GM19240 (cell line): ENCODE measurements around the gene GULP1.
"Not testable (repeated sequence)": the region's sequence is repeated elsewhere in the genome, so short reads cannot be mapped to it uniquely, and the experiment has no call there.

Source experiments
- DNase-seq: peaks from one replicate; pipeline ENCODE4 v3.0.0; 2011; ENCODE audit warnings: low spot score; ENCODE audit not compliant: insufficient read length

GULP1 gene, protein sequence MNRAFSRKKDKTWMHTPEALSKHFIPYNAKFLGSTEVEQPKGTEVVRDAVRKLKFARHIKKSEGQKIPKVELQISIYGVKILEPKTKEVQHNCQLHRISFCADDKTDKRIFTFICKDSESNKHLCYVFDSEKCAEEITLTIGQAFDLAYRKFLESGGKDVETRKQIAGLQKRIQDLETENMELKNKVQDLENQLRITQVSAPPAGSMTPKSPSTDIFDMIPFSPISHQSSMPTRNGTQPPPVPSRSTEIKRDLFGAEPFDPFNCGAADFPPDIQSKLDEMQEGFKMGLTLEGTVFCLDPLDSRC

DNA sequence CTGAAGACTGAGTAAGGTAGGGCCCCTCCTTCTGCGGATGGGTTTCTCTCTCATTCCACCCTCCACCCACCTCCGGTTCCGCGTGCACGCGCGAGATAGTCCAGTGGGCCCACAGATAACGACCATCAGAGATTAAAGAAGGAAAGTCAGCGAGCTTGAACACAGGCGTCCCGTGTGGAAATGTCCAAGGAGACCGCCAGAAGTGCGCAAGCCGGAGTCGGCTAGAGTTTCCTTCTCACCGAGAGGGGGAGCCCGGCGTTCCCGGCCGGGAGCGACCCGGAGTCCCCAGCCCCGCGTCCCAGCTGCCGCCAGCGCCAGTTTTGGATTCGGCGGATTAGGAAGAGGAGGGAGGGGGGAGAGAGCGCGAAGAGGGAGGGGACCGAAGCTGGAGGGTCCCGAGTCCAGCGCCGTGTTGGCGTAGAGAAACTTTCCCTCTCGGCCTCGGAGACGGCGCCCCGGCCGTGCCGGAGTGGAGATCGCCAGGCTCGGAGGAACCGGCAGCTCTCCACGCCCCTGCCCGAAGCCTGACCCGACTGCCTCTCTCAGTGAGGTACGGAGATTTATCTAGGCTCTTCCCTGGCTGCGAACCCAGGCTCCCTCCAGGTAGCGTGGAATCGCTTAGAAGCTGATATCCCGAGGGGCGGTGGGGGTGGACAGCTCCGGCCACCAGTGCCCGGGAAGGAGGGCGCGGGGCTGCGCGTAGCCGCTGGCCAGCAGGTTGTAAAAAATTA lies at the start of gene GULP1:
Gene GULP1, plus strand, starts transcription at position 258 of the 731 bp plus-strand sequence. CDS start 185,829 bp downstream, outside the sequence.
- DNase-seq = no peak

DNA sequence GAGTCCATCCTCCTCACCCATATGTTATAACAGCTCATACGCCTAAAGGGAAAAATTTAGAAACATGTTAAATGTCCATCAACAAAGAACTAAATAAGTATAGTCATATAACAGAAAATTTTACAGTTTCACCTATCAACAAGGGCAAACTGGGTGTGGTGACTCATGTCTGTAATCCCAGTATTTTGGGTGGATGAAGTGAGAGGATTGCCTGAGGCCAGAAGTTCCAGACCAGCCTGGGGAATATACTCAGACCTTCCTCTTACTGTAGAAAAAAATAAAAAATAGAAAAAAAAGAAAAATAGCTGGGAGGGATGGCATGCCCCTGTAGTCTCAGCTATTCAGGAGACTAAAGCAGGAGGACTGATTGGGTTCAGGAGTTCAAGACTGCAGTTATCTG lies 48.3 kb upstream of the GULP1 start:
- no peak for DNase-seq

DNA sequence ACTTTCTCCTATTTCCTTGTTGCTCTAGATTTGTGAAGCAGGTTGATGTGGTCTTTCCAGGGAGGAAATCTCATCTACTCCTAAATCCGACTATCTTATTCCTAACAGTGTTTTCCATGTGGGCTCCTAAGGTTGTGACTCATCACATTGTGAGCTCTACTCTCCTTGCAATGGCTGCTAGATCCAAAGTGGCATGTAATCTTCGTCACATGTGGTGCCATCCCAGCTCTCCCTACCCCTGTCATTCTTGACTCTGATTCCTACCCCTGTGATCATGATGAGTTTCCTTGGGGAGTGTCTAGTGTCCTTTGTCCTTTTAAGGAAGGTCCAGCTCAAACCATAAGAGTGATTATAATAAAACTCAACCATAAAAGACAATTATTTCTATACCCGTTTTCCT lies 47.3 kb upstream of the GULP1 start:
- DNase-seq = no peak

DNA sequence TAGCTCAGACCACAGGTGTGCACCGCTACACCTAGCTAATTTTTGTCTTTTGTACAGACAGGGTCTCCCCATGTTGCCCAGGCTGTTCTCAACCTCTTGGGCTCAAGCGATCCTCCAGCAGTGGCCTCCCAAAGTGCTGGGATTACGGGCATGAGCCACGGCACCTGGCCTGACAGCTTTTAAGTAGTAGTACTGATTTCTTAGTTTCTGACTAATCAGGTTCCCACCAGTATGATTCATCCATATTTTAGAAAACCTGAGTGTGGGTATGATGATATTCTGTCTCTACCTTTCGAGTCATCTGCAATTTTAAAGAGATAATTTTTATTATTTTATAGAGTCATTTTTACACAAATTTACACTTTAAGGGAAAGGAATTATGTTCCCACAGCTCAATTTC lies 46.4 kb upstream of the GULP1 start:
- DNase-seq = no peak

DNA sequence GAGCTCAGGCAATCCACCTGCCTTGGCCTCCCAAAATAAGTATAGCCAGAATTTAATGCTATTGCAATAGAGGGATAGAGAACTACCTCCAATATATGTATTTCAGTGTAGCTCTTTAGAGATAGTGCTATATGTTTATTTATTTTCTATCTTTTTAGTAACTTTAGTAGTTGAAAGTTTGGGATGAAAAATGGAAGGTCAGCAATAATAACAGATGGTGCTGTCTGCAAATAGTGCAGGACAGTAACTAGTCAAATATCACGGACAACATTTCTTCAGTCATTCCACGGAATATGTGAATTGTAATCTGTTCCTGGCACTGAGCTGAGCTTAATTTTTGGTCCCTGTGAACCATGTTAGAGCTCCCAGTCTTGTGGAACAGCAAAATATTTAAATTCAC lies 43.2 kb upstream of the GULP1 start:
- DNase-seq = no peak

DNA sequence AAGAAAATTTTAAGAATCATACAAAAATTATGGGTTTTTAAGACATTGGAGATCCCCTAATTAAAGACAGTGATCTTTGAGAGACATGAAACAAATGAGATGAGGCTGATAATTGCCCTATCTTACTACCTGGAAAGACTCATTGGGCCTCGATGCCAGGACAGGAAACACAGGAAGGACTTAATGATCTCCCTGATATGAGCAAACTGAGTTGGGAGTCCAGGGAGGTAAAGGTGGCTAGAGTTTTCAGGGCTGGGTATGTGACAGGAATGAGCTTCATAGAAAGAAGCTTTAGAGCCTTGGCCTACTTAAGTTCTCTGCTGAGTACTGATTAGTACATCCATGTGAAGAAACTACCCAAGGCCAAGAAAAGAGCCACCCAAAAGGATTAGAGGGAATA lies 40.6 kb upstream of the GULP1 start:
- no peak for DNase-seq

DNA sequence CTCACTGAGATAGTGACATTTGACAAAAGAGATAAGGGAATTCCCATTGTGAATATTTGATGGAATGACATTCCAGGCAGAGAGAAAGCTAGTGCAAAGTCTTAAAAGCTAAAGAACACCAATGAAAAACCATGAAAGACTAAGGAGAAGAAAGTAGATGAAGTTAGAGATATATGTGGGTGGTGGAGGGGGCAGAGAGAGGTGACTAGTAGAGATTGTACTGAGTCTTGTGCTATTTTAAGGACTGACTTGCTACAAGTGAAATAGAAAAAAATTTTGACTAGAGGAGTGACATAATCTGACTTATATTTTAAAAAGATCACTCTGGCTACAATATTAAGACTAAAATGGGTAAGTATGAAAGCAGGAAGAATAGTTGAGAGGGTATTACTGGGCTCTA lies 35.3 kb upstream of the GULP1 start:
- DNase-seq = no peak

DNA sequence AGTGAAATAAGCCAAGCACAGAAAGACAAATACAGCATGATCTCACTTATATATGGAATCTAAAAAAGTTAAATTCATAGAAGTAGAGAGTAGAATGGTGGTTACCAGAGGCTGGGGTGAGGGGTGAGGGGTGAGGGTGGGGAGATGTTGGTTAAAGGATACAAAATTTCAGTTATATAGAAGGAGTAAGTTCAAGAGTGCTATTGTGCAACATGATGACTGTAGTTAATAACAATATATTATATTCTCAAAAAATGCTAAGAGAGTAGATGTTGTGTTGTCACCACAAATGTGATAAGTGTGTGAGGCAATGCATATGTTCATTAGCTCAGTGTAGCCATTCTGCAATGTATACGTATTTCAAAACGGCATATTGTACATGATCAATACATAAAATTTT lies 26.4 kb upstream of the GULP1 start:
- DNase-seq = no peak

DNA sequence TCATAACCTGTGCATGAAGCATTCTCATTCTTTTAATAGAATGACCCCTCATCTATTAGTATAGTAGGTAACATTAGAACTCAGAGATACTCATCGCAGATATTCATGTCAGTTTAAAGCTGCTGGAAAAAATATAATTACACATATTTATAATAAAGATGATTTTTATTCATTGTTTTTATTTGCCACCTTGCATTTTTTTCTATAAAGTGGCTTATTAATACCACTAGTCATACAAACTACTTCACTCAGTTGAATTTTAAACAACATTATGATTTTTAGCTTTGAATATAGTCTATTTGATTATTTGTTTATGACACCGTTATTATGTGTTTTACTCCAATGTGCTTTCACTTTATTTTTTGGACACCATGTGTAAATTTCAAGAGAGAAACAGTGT lies 23.9 kb upstream of the GULP1 start:
- no peak for DNase-seq

DNA sequence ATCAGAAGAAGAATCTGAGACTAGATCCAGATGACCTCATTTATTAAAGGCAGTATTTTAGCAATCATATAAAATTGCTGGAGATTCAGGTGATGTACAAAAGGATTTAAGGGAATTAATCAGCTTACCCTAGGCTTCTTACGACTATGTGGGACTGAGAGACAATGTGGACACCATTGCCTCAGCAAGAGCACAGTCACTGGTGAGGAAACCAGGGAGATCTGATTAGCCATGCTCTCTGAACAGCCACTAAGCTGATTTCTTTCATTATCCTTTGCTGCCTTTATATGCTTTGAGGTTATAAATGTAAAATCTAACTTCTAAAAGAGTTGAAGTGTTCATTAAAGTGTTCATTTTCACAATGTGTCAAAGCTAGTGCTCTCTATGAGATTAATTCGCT lies 22.7 kb upstream of the GULP1 start:
- no peak for DNase-seq

DNA sequence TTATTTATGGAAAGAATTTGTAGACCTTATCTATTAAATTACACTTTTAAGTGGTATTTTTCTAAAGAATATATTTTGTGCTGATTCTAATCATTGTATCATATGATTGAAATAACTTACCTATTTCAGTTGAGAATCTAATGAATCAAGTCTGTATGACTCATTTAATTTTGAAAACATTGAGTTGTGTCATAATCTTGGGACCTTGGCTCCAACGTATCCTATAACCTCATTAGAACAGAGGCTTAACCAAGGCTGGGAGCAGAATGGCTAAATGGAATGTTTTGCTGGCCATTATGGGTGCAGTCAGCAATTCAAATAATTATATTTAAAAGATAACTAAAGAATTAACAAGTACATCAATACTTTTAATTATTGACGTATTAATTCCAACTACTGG lies 19.6 kb upstream of the GULP1 start:
- no peak for DNase-seq

DNA sequence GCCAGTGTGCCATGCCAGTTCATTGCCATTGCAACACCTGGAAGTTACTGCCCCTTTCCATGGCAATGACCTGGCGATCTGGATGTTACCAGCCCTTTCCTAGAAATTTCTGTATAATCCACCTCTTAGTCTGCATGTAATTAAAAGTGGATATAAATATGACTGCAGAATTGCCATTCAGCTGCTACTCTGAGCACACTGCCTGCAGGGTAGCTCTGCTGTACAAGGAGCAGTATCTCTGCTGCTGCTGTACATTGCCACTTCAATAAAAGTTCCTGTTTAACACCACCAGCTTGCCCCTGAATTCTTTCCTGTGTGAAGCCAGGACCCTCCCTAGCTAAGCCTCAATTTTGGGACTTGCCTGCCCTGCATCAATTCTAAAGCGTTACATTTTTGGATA lies 17.4 kb upstream of the GULP1 start:
- DNase-seq = no peak

DNA sequence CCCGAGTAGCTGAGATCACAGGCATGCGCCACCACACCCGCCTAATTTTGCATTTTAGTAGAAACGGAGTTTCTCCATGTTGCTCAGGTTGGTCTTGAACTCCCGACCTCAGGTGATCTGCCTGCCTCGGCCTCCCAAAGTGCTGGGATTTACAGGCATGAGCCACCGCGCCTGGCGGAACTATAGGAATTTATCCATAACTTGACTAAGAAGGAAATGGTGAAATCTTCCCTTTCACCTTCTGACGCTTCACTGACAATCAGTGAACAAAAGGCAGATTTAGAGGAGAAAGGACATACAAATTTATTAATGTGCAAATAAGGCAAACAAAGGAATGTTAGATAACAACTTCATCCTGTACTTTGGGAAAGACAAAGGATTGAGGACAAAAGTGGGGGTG lies 15.4 kb upstream of the GULP1 start:
- DNase-seq = no peak

DNA sequence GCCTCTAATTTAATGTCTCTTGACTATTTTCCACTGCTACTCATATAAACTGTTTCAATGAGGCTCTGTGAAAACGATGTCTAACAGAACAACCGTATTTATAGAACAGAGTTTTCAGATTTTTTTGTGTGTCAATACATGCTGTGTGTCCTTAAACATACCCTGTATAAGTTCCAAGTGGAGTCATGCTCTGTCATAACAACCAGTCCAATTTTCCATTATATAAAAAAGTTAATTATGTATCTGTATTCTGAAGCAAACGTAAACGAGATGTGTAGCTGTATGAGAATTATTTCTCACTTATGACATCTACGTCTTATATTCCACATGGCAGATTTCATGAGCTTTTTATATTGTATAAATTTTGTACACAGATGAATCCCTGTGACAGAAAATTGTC lies 13.9 kb upstream of the GULP1 start:
- no peak for DNase-seq

DNA sequence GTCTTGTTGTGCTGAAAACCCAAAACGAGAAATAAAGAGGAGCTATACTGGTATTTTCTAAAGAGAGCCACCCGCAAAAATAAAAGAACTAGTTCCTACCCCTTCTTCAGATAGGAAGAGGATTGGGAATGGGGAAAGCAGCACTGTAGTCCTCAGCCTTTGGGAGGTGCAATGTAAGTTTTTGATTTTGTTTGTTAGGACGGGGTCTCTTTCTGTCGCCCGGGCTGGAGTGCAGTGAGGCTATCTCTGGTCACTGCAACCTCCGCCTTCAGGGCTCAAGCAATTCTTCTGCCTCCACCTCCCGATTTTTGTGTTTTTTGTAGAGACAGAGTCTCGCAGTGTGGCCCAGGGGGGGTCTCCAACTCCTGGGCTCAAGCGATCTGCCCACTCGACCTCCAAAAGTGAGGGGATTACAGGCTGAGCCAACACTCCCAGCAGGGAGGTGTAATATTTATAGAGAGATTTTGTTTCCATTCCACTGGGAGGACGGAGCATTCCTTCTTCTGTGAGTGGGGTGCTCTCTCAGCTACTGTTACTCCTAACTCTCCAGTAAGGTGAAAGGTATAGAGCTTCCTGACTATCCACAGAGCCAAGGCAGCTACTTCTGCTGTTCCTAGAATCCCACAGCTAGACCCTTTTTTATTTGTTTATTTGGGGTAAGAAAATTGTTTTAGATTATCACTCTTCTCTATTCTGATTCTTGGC lies 13.1 kb upstream of the GULP1 start:
- DNase-seq = no peak

DNA sequence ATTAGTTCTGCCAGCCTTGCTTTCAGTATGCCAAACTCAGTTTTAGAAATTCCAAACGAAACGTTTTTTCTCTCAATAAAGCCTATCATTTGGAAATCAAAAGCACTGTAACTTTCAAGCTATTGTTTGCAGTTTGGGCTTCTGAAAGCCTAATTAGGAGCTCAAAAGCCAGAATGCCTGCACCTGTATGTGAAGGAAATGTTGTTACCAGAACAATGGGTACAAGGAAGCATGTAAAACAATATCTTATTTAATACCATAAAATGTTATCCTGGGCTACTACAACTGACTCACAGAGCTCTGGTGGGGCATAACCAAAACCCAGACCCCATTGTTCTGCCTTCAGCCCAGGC lies 12.6 kb upstream of the GULP1 start:
- DNase-seq = no peak

DNA sequence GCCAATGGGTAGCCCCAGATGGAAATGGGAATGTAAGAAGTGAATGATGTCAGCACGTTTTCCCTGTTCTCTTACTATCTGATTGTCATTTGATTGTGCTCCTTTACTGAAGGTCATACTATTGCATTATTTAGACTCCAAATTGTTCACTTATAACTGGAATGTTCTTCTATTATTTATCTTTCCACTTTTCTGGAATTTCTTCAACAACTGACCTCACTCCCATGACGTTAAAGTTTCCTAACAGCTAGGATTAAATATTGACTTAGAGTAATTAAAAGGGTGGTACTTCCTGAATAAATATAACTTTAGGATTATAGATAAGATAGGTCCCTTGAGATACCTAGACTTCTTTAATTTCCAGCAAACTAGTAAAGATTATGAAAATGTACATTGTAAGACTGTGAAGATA lies 10.9 kb upstream of the GULP1 start:
- no peak for DNase-seq

DNA sequence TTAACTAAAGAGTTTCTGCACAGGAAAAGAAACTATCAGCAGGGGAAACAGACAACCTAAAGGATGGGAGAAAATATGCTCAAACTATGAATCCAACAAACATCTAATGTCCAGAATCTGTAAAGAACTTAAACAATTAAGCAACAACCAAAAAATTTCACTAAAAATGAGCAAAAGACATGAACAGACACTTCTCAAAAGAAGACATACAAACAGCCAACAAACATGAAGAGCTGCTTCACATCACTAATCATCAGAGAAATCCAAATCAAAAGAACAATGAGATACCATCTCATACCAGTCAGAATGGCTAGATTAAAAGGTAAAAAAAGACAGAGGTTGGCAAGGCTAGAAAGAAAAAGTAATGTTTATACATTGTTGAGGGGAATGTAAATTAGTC lies 8.8 kb upstream of the GULP1 start:
- no peak for DNase-seq

DNA sequence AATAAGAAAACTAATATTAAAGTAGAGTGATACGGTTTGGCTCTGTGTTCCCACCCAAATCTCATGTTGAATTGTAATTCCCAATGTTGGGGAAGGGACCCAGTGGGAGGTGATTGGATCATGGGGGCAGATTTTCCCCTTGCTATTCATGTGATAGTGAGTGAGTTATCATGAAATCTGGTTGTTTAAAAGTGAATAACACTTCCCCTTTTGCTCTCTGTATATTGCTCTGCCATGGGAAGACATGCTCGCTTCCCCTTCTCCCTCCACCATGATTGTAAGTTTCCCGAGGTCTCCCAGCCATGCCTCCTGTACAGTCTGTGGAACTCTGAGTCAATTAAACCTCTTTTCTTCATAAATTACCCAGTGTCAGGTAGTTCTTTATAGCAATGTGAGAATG lies 7.4 kb upstream of the GULP1 start:
- DNase-seq = not testable (repeated sequence)

DNA sequence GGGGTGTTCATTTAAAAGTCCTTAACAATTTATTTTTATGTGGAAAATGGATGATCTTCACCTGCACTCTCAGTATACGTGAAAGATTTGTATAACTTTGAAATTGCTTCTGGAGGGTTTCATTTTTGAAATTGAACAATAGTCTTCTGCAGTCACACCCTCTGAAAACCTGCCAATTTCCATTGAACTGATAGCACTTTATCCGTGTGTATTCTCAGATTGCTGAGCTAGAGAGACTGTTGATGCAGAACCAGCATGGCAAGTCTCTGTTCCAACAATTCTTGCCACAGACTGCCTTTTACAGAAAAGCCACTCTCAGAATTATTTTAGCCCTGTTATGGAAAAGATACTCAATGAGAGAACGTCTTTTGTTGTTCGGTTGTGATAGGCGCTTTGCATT lies 6.6 kb upstream of the GULP1 start:
- DNase-seq = no peak

DNA sequence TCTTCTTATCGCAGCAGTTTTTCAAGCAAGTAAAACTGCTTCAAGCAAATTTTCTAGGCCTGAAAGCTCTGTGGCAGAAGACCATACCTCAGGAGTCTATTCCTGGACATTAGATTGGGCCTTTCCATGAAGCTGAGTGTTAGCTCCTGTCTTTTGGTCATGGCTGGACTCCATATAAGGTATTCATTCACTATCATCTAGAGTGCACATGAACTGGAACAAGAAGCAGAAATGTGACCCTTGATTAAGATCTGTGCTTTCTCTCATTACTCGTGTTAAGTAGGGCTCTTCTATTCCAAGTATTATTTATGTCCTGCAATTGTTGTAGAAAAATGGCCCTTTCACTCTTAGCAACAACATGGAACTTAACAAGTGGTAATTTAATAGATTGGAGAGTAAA lies 5.9 kb upstream of the GULP1 start:
- no peak for DNase-seq

DNA sequence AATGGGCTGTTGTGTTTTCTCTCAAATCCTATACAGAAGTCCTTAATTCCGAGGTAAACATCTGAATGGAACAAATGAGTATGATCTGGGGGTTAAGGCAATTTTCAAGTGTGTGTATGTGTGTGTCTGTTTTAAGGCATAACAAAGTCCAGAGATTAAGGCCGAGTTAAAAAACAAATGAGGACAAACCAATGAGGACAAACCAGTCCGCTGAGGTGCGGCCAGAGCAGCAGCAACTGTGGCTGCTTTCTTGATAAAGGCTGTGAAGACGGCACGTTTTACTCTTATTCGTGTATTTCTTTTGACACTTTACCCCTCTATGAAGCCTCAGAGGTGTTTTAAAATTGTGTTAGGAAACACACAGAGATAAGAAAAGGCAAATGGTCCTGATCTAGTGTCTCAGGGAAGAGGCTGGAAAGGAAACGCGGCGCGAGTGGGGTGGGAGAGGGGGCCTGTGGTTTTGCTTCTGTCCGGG lies 495 bp upstream of the GULP1 start:
- no peak for DNase-seq
